ENCODE data around the gene FOXB2.

GRCh38 chr9:77021291-77021894 lies 1.9 kb downstream of the FOXB2 start:
- TF ChIP-seq CTCF (IDR thresholded peaks at IDR 0.05) (no peak), POLR2A (IDR thresholded peaks at IDR 0.05) (no peak)
